ENCODE data around the gene NPIPA3. TPM values are rescaled to one million over a fixed set of nuclear protein-coding genes. Genes with fewer than 3 reads are reported as not detected.
"Not testable (repeated sequence)": the region's sequence is repeated elsewhere in the genome, so short reads cannot be mapped to it uniquely, and the experiment has no call there.

Gene NPIPA3
- total RNA-seq, 4 donors from 2014 or later: 6.0 to 11.5 TPM; not detected in 2

DNA sequence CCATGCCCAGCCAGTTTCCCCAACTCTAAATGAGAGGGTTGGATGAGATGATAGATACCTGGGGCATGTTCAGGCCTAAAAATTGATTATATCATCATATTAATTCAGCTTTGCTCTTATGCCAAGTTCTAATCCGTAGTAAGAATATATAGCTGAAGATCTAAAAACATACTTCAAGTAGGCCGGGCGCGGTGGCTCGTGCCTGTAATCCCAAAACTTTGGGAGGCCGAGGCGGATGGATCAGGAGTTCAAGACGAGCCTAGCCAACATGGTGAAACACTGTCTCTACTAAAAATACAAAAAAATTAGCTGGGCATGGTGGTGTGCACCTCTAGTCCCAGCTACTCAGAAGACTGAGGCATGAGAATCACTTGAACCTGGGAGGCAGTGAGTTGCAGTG lies 21.1 kb upstream of the NPIPA3 start:
- H3K27ac ChIP-seq: no peak overlapping the region
- TF ChIP-seq, protein P1, sequence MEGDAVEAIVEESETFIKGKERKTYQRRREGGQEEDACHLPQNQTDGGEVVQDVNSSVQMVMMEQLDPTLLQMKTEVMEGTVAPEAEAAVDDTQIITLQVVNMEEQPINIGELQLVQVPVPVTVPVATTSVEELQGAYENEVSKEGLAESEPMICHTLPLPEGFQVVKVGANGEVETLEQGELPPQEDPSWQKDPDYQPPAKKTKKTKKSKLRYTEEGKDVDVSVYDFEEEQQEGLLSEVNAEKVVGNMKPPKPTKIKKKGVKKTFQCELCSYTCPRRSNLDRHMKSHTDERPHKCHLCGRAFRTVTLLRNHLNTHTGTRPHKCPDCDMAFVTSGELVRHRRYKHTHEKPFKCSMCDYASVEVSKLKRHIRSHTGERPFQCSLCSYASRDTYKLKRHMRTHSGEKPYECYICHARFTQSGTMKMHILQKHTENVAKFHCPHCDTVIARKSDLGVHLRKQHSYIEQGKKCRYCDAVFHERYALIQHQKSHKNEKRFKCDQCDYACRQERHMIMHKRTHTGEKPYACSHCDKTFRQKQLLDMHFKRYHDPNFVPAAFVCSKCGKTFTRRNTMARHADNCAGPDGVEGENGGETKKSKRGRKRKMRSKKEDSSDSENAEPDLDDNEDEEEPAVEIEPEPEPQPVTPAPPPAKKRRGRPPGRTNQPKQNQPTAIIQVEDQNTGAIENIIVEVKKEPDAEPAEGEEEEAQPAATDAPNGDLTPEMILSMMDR (IDR thresholded peaks at IDR 0.05): no peak
- H3K36me3 ChIP-seq: no peaks in the 10 kb centered on the region
- H3K4me1 ChIP-seq: no peaks in the 10 kb centered on the region
- H3K9me3 ChIP-seq: no peaks in the 10 kb centered on the region
- intact Hi-C loops (cut with DNase I; ENCODE audit: low total_unique reads): no loop called here
- H3K27me3 ChIP-seq: no peaks in the 10 kb centered on the region
- DNase-seq: no peak
- no peak overlapping the region for H3K4me3 ChIP-seq

DNA sequence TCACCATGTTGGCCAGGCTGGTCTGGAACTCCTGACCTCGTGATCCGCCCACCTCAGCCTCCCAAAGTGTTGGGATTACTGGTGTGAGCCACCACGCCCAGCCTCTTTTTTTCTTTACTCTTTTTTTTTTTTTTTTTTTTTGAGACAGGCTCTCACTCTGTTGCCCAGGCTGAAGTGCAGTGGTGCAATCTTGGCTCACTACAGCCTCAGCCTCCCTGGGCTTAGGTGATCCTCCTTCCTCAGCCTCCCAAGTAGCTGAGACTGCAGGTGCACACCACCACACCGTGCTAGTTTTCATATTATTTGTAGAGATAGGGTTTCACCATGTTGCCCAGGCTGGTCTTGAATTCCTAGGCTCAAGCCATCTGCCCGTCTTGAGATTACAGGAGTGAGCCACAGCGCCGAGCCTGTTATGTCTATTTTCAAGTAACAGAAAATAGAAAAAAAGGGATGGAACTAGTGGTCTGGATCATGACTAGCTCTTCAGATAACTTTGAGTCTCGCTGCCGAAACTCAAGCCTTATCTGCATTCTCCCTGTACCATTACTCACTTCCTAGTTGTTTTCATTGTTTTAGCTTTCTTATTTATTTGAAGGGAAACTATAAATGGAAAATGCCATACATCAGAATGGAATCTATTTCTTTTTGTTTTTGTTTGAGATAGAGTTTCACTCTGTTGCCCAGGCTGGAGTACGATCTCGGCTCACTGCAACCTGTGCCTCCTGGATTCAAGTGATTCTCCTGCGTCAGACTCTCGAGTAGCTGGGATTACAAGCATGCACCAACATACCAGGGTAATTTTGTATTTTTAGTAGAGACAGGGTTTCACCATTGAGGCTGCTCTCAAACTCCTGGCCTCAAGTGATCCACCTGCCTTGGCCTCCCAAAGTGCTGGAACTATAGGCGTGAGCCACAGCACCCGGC lies 17.1 kb upstream of the NPIPA3 start:
- H3K36me3 ChIP-seq; H3K27me3 ChIP-seq; H3K4me1 ChIP-seq; H3K4me3 ChIP-seq; DNase-seq; H3K9me3 ChIP-seq; H3K27ac ChIP-seq; intact Hi-C loops (cut with DNase I; ENCODE audit: low total_unique reads): not testable (repeated sequence)

DNA sequence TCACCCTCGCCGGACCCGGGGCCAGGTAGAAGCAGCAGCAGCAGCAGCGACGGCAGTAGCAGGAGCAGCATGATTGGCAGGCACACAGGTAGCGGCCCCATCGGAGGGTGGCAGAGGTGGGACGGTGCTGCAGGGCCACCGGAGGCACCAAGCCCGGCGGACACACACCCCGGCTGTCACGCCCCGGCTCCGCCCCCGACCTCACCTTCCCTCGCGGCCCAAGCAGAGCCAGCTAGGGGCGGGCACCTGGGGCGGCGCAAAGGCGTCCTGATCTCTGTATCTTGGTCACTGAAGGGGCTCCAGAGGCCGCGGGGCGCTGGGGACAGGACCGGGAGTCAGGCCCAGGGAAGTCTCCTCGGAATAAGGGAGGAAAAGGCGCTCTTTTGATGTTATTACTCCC lies 9.1 kb upstream of the NPIPA3 start, which contains the start of gene PLA2G10:
Gene PLA2G10 (minus strand): TSS at position 180 of the 400 bp plus-strand sequence. CDS start 79 bp downstream, at position 101.
- H3K36me3 ChIP-seq; H3K4me1 ChIP-seq; DNase-seq; H3K4me3 ChIP-seq; H3K9me3 ChIP-seq; intact Hi-C loops (cut with DNase I; ENCODE audit: low total_unique reads); H3K27me3 ChIP-seq; H3K27ac ChIP-seq: not testable (repeated sequence)

DNA sequence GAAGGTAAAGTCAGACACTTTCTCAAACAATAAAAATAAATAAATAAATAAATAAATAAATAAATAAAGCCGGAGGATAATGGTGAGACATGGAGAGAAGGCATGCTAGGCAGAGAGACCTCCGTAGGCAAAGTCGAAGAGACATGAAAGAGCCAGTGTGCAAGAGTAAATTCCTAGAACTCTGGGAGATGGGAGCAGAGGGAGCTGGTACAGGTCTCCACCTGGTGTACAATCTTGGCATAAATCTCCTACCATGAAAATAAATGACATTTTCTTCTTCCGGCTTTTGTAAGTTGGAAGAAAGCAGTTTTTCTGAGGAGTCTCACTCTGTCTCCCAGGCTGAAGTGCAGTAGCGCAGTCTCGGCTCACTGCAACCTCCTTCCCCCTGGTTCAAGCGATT lies 1.4 kb upstream of the NPIPA3 start:
- H3K27me3 ChIP-seq; H3K9me3 ChIP-seq; DNase-seq; H3K4me1 ChIP-seq; H3K4me3 ChIP-seq; H3K27ac ChIP-seq; H3K36me3 ChIP-seq; intact Hi-C loops (cut with DNase I; ENCODE audit: low total_unique reads): not testable (repeated sequence)

DNA sequence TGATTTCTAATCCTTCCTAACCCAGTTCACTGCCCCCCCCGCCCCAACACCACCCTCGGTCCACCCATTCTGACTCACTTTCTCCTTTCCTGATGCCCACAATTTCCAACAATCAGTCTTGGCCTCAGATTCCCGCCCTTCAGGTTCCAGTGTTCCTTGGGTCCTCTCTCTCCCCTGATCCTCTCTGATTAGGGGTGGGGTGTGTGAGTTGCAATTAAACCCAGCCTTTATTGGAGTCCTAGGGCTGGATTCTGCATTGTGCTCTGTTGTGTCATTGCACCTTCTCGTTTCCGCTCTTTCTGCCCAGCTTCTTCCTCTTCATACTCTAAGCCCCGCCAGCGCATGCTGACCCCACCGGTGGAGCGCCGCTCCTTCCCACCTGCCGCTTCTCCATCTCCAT lies 539 bp upstream of the NPIPA3 start:
- H3K4me1 ChIP-seq; H3K4me3 ChIP-seq; intact Hi-C loops (cut with DNase I; ENCODE audit: low total_unique reads): not testable (repeated sequence)

DNA sequence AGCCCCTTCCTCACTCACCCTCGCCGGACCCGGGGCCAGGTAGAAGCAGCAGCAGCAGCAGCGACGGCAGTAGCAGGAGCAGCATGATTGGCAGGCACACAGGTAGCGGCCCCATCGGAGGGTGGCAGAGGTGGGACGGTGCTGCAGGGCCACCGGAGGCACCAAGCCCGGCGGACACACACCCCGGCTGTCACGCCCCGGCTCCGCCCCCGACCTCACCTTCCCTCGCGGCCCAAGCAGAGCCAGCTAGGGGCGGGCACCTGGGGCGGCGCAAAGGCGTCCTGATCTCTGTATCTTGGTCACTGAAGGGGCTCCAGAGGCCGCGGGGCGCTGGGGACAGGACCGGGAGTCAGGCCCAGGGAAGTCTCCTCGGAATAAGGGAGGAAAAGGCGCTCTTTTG lies 30.0 kb downstream of the NPIPA3 start:
- intact Hi-C loops (cut with DNase I; ENCODE audit: low total_unique reads); DNase-seq; H3K36me3 ChIP-seq; H3K27ac ChIP-seq; H3K4me1 ChIP-seq; H3K4me3 ChIP-seq; H3K9me3 ChIP-seq; H3K27me3 ChIP-seq: not testable (repeated sequence)

More for the DNA sequence above, 539 bp upstream of the NPIPA3 start:
- H3K36me3 ChIP-seq, DNase-seq, H3K27me3 ChIP-seq, H3K9me3 ChIP-seq, H3K27ac ChIP-seq: not testable (repeated sequence)

DNA sequence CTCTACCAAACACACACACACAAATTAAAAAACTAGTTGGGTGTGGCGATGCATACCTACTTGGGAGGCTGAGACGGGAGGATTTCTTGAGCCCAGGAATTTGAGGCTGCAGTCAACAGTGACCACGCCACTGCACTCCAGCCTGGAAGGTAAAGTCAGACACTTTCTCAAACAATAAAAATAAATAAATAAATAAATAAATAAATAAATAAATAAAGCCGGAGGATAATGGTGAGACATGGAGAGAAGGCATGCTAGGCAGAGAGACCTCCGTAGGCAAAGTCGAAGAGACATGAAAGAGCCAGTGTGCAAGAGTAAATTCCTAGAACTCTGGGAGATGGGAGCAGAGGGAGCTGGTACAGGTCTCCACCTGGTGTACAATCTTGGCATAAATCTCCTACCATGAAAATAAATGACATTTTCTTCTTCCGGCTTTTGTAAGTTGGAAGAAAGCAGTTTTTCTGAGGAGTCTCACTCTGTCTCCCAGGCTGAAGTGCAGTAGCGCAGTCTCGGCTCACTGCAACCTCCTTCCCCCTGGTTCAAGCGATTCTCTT lies 37.7 kb downstream of the NPIPA3 start:
- intact Hi-C loops (cut with DNase I; ENCODE audit: low total_unique reads); H3K4me3 ChIP-seq; H3K27ac ChIP-seq; DNase-seq; H3K36me3 ChIP-seq; H3K4me1 ChIP-seq; H3K27me3 ChIP-seq; H3K9me3 ChIP-seq: not testable (repeated sequence)

DNA sequence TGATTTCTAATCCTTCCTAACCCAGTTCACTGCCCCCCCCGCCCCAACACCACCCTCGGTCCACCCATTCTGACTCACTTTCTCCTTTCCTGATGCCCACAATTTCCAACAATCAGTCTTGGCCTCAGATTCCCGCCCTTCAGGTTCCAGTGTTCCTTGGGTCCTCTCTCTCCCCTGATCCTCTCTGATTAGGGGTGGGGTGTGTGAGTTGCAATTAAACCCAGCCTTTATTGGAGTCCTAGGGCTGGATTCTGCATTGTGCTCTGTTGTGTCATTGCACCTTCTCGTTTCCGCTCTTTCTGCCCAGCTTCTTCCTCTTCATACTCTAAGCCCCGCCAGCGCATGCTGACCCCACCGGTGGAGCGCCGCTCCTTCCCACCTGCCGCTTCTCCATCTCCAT lies 38.6 kb downstream of the NPIPA3 start:
- intact Hi-C loops (cut with DNase I; ENCODE audit: low total_unique reads); H3K4me1 ChIP-seq; H3K27ac ChIP-seq; DNase-seq; H3K9me3 ChIP-seq; H3K27me3 ChIP-seq; H3K36me3 ChIP-seq; H3K4me3 ChIP-seq: not testable (repeated sequence)

DNA sequence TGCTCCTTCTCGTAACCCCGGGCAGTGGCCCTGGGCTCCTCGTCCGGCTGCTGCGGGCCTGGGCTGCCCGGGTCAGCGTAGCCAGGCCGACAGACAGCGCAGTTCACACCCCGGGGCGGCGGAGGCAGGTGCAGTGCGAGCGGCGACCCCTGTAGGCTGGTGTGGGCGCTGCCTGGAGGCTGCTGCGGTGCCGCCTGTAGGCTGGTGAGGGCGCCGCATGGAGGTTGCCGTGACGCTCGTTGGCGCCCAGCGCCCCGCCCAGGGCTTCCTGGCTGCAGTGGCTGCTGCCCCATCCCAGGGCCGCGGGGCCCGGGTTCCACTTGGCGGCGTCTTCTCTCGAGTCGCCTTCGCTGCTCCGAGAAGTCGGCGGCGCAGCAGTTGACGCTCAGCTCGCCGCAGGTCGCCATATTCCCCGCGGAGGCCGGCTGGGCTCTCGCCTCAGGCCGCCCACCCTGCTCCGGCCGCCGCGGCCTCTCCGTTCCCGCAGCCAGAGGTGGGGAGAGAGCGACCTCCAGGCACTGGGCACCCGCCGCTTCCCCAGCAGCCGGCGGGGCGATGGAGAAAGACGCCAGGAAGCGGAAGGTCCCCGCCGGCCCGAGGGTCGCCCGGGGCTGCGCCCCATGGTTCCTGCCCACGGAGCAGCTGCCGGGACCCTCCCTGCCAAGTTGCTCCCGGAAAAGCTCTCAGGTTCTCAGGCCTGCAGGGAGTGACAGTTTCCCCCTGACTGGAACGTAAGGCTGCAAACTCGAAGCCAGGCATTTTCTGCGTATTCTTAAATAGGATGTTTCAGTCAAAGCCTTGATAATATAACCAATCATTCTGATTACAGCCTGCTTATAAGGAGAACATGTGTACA lies 39.3 kb downstream of the NPIPA3 start, which contains the start of gene NPIPA2:
Gene NPIPA2 (plus strand): TSS at position 261 of the 856 bp plus-strand sequence. CDS start 5,533 bp downstream, outside the sequence.
- DNase-seq; intact Hi-C loops (cut with DNase I; ENCODE audit: low total_unique reads); H3K27ac ChIP-seq; H3K27me3 ChIP-seq; H3K4me3 ChIP-seq; H3K4me1 ChIP-seq; H3K36me3 ChIP-seq; H3K9me3 ChIP-seq: not testable (repeated sequence)

DNA sequence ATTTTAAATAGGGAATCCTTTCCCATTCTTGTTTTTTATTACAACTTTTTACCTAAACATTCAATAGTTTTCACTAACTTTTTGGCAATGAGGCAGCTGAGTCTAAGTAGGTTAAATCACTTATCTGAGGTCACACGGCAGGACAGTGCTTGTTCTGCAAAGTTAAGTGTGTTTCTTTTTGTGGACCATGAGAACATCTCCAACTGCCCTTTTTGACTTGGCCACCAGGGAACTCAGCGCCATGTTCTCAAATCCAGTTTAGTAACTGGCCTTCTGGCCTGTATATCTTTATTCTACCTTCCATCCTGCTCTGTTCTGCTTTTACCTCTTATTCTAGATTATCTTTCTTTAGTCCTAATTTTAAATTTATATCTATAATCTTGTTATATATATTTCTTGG lies 70.4 kb downstream of the NPIPA3 start:
- H3K27me3 ChIP-seq; DNase-seq; H3K9me3 ChIP-seq; intact Hi-C loops (cut with DNase I; ENCODE audit: low total_unique reads); H3K4me1 ChIP-seq; H3K27ac ChIP-seq; H3K4me3 ChIP-seq; H3K36me3 ChIP-seq: not testable (repeated sequence)

DNA sequence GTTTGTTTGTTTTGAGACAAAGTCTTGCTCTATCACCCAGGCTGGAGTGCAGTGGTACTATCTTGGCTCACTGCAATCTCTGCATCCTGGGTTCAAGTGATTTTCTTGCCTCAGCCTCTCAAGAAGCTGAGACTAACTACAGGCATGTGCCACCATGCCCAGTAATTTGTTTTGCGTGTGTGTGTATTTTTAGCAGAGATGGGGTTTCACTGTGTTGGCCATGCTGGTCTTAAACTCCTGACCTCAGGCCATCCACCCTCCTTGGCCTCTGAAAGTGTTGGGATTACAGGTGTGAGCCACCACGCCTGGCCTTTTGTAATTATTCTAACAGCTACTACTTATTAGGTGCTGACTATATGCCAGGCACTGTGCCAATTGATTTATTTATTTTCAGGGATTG lies 72.4 kb downstream of the NPIPA3 start:
- intact Hi-C loops (cut with DNase I; ENCODE audit: low total_unique reads); H3K27me3 ChIP-seq; H3K9me3 ChIP-seq; H3K27ac ChIP-seq; DNase-seq; H3K4me3 ChIP-seq; H3K4me1 ChIP-seq; H3K36me3 ChIP-seq: not testable (repeated sequence)
